ENCODE measurements around the gene USP3.
"Not testable (repeated sequence)": the region's sequence is repeated elsewhere in the genome, so short reads cannot be mapped to it uniquely, and the experiment has no call there.

DNA sequence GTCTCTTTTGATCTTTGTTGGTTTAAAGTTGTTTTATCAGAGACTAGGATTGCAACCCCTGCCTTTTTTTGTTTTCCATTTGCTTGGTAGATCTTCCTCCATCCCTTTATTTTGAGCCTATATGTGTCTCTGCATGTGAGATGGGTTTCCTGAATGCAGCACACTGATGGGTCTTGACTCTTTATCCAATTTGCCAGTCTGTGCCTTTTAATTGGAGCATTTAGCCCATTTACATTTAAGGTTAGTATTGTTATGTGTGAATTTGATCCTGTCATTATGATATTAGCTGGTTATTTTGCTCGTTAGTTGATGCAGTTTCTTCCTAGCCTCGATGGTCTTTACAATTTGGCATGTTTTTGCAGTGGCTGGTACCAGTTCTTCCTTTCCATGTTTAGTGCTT lies 116.4 kb downstream of the USP3 start:
- TF ChIP-seq EZH2 (optimal IDR thresholded peaks at IDR 0.05; ENCODE audit: low read depth, low read length); EZH2phosphoT487 (IDR thresholded peaks at IDR 0.05; ENCODE audit: low read length): not testable (repeated sequence)
- TF ChIP-seq, protein P1, sequence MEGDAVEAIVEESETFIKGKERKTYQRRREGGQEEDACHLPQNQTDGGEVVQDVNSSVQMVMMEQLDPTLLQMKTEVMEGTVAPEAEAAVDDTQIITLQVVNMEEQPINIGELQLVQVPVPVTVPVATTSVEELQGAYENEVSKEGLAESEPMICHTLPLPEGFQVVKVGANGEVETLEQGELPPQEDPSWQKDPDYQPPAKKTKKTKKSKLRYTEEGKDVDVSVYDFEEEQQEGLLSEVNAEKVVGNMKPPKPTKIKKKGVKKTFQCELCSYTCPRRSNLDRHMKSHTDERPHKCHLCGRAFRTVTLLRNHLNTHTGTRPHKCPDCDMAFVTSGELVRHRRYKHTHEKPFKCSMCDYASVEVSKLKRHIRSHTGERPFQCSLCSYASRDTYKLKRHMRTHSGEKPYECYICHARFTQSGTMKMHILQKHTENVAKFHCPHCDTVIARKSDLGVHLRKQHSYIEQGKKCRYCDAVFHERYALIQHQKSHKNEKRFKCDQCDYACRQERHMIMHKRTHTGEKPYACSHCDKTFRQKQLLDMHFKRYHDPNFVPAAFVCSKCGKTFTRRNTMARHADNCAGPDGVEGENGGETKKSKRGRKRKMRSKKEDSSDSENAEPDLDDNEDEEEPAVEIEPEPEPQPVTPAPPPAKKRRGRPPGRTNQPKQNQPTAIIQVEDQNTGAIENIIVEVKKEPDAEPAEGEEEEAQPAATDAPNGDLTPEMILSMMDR (IDR thresholded peaks at IDR 0.05; ENCODE audit: low read length), result not testable (repeated sequence)

All from MM.1S (cell line).